K562 (cell line): Measurements from ENCODE around the gene SPCS2. TPM values are rescaled to one million over a fixed set of nuclear protein-coding genes. Genes with fewer than 3 reads are reported as not detected.

Experiments used
- ADNP ChIP-seq: fragments of 200-800 bp; sonication (Bioruptor generic); IDR thresholded peaks from 2 replicates; pipeline ENCODE4 v1.6.1; 2016; ENCODE audit warnings: missing genetic modification characterization, missing compliant biosample characterization
- BRF2 ChIP-seq: IDR thresholded peaks from 3 replicates; pipeline ENCODE4 v1.6.1; 2011; ENCODE audit warnings: borderline replicate concordance, mild to moderate bottlenecking; ENCODE audit not compliant: insufficient read length, insufficient read depth
- CCNT2 ChIP-seq: IDR thresholded peaks from 2 replicates; pipeline ENCODE4 v1.6.1; 2011; ENCODE audit warnings: borderline replicate concordance, low read depth, mild to moderate bottlenecking, moderate library complexity, mixed read lengths, low read length; ENCODE audit not compliant: insufficient read length; ENCODE audit errors: extremely low read depth
- CREM ChIP-seq: IDR thresholded peaks from 2 replicates; pipeline ENCODE4 v1.6.1; 2014; ENCODE audit warnings: antibody characterized with exemption, low read depth
- ETV5 ChIP-seq: sonication (generic); formaldehyde crosslinking; IDR thresholded peaks from 2 replicates; pipeline ENCODE4 v1.4.0; 2020; ENCODE audit warnings: low read depth, mild to moderate bottlenecking, missing genetic modification reagents
- FOXJ2 ChIP-seq: fragments of 200-800 bp; sonication (Bioruptor generic); IDR thresholded peaks from 2 replicates; pipeline ENCODE4 v1.6.1; 2016; ENCODE audit warnings: missing genetic modification characterization, missing compliant biosample characterization
- FOXK2 ChIP-seq, 2 experiments: fragments of 450-650 bp; IDR thresholded peaks in 1 of 2; conservative IDR thresholded peaks in 1 of 2; 2 replicates each; pipeline ENCODE4 v1.6.1; 2016; ENCODE audit warnings: low read depth in 2 of 2, mild to moderate bottlenecking in 1 of 2
- HOXB6 ChIP-seq: fragments of 250-450 bp; sonication (Bioruptor Pico); IDR thresholded peaks from 2 replicates; pipeline ENCODE4 v1.5.1; 2022; ENCODE audit warnings: mild to moderate bottlenecking, borderline replicate concordance
- MIER1 ChIP-seq: fragments of 450-650 bp; IDR thresholded peaks from 2 replicates; pipeline ENCODE4 v1.6.1; 2016; ENCODE audit warnings: antibody characterized with exemption, mild to moderate bottlenecking, low read depth
- NCOA1 ChIP-seq: fragments of 450-650 bp; IDR thresholded peaks from 2 replicates; pipeline ENCODE4 v1.6.1; 2016; ENCODE audit warnings: low read depth
- NFIC ChIP-seq: fragments of 450-650 bp; IDR thresholded peaks from 2 replicates; pipeline ENCODE4 v1.6.1; 2017; ENCODE audit warnings: mild to moderate bottlenecking, inconsistent platforms
- NR2F6 ChIP-seq: fragments of 450-650 bp; formaldehyde crosslinking; IDR thresholded peaks from 2 replicates; pipeline ENCODE4 v1.4.0; 2020; ENCODE audit warnings: mild to moderate bottlenecking
- RBM39 ChIP-seq: fragments of 200-400 bp; formaldehyde crosslinking; optimal IDR thresholded peaks from 2 replicates; pipeline ENCODE3; 2018; ENCODE audit warnings: low read depth, low read length
- SRSF1 ChIP-seq: fragments of 200-400 bp; formaldehyde crosslinking; IDR thresholded peaks from 2 replicates; pipeline ENCODE4 v1.6.1; 2017; ENCODE audit warnings: mild to moderate bottlenecking, low read depth, low read length, moderate library complexity
- SUPT5H ChIP-seq: fragments of 450-650 bp; IDR thresholded peaks from 2 replicates; pipeline ENCODE4 v1.6.1; 2016
- UBTF ChIP-seq, 2 experiments: IDR thresholded peaks; 2 replicates each; pipeline ENCODE4 v1.6.1; 2012; ENCODE audit warnings: improper control_type of control experiment in 2 of 2, low read depth in 2 of 2, low read length in 2 of 2, borderline replicate concordance in 1 of 2
- ZBED1 ChIP-seq: IDR thresholded peaks from 2 replicates; pipeline ENCODE4 v1.6.1; 2014
- ZNF583 ChIP-seq: fragments of 250-450 bp; sonication (Bioruptor Pico); IDR thresholded peaks from 2 replicates; pipeline ENCODE4 v1.4.0; 2020
- ZNF586 ChIP-seq: fragments of 450-650 bp; formaldehyde crosslinking; conservative IDR thresholded peaks from 2 replicates; pipeline ENCODE4 v1.4.0; 2020; ENCODE audit warnings: mild to moderate bottlenecking, moderate library complexity
- ZNF76 ChIP-seq: fragments of 250-450 bp; sonication (Bioruptor Pico); IDR thresholded peaks from 2 replicates; pipeline ENCODE4 v1.4.0; 2020; ENCODE audit warnings: mild to moderate bottlenecking, moderate library complexity, borderline replicate concordance
- polyA plus RNA-seq, 8 experiments: library from polyadenylated mRNA; depleted of rRNA in 4 of 8; stranded (reverse) in 5 of 8; unstranded in 3 of 8; fragments of >200 nt; fragmentation: Nextera tagmentation in 2 of 8; fragmentation: Illumina TruSeq in 1 of 8; extraction: Ambion mirVana in 2 of 8; extraction: Trizol in 1 of 8; gene quantifications; 2 replicates each; pipeline versions ENCODE4 v1.2.1 to v1.2.3, GENCODE V29; 2011 to 2014; ENCODE audit warnings: inconsistent platforms in 1 of 8, missing spikeins in 1 of 8
- total RNA-seq, 7 experiments: library from RNA; depleted of rRNA in 6 of 7; stranded (reverse); fragments of >200 nt in 6 of 7; fragmentation: Illumina TruSeq in 2 of 7; extraction: Trizol in 2 of 7; gene quantifications; 2 replicates each; pipeline versions ENCODE4 v1.2.1 to v1.2.3, GENCODE V29; 2011 to 2021; ENCODE audit warnings: low replicate concordance in 1 of 7
- TF ChIP-seq, protein P1 (sequence below), 2 experiments: fragments of 200-800 bp in 1 of 2; sonication (Bioruptor generic) in 1 of 2; sonication (generic) in 1 of 2; formaldehyde crosslinking in 1 of 2; IDR thresholded peaks in 1 of 2; conservative IDR thresholded peaks in 1 of 2; 2 replicates each; pipeline versions ENCODE4 v1.5.0 to v1.6.1; 2016 to 2020; ENCODE audit warnings: missing compliant biosample characterization in 1 of 2, missing genetic modification characterization in 1 of 2, missing genetic modification reagents in 1 of 2

SPCS2 gene
- total and polyA plus RNA-seq, 9 of the 15 experiments (the other 6 are each of a cell fraction or from before 2014, with no cell fraction given), result 38.2 to 458 (median 193) TPM

GRCh38 chr11:74948898-74949752, at the start of gene SPCS2, which contains the start of gene XRRA1 (continued):
- TF ChIP-seq, protein P1, sequence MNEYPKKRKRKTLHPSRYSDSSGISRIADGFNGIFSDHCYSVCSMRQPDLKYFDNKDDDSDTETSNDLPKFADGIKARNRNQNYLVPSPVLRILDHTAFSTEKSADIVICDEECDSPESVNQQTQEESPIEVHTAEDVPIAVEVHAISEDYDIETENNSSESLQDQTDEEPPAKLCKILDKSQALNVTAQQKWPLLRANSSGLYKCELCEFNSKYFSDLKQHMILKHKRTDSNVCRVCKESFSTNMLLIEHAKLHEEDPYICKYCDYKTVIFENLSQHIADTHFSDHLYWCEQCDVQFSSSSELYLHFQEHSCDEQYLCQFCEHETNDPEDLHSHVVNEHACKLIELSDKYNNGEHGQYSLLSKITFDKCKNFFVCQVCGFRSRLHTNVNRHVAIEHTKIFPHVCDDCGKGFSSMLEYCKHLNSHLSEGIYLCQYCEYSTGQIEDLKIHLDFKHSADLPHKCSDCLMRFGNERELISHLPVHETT (CRISPR knock-in tag; conservative IDR thresholded peaks at IDR 0.05 in 1 of 2, IDR thresholded peaks at IDR 0.05 in 1 of 2), result peak in 1 of 2 experiments; percentile 75; a peak in 2 of 4 replicates
- TF ChIP-seq ADNP (tag), result no peak; the same call in 1 of the 2 replicates
- no peak for TF ChIP-seq BRF2
- no peak for TF ChIP-seq ZNF586 (CRISPR knock-in tag)
- peak; percentile 79 for TF ChIP-seq ZBED1
- peak; percentile 87 for TF ChIP-seq CCNT2
- no peak for TF ChIP-seq RBM39
- TF ChIP-seq FOXJ2 (tag), result peak; percentile 65; the same call in 1 of the 2 replicates
- TF ChIP-seq ETV5 (CRISPR knock-in tag), result no peak; the same call in 1 of the 2 replicates
- TF ChIP-seq SRSF1, result no peak
- no peak for TF ChIP-seq NR2F6 (CRISPR knock-in tag)
- TF ChIP-seq ZNF583 (CRISPR knock-in tag), result no peak
- no peak for TF ChIP-seq NCOA1
- peak; percentile 96 for TF ChIP-seq CREM
- TF ChIP-seq SUPT5H, result peak; percentile 94
- peak; percentile 9 to 52; a peak in 1 of 4 replicates for TF ChIP-seq UBTF (IDR thresholded peaks at IDR 0.05; ENCODE audit: borderline replicate concordance in 1 of 2, low read depth in 2 of 2, low read length in 2 of 2)
- TF ChIP-seq MIER1, result no peak
- TF ChIP-seq ZNF76 (CRISPR knock-in tag), result no peak
- TF ChIP-seq FOXK2 (conservative IDR thresholded peaks at IDR 0.05 in 1 of 2, IDR thresholded peaks at IDR 0.05 in 1 of 2; ENCODE audit: low read depth in 2 of 2), result peak in 1 of 2 experiments; percentile 84; a peak in 2 of 4 replicates
- TF ChIP-seq HOXB6 (CRISPR knock-in tag), result no peak
- peak; percentile 96 for TF ChIP-seq NFIC
